Ovary (tissue), 9 donors: ENCODE results near the gene CDK5RAP2. TPM values are rescaled to one million over a fixed set of nuclear protein-coding genes. Genes with fewer than 3 reads are reported as not detected.

Experiments
- DNase-seq, 5 donors: peaks; one replicate each; pipeline ENCODE4 v3.0.0-alpha.2; 2019 to 2020
- H3K27ac ChIP-seq, 2 donors: fragments of 200-600 bp; one replicate each; pipeline versions ENCODE4 v1.5.1 to v1.8.0; 2019 to 2022
- H3K27me3 ChIP-seq: fragments of 200-600 bp; one replicate; pipeline ENCODE4 v1.8.0; 2022
- H3K36me3 ChIP-seq: fragments of 200-600 bp; sonication (generic); one replicate; pipeline ENCODE4 v1.5.1; 2019
- H3K4me1 ChIP-seq: one replicate; pipeline ENCODE4 v1.8.1; 2013; ENCODE audit warnings: mild to moderate bottlenecking, moderate library complexity; ENCODE audit not compliant: insufficient read depth
- H3K4me3 ChIP-seq: fragments of 200-600 bp; sonication (generic); one replicate; pipeline ENCODE4 v1.5.1; 2017
- H3K9me3 ChIP-seq, 2 donors: fragments of 200-600 bp in 1 of 2; sonication (generic) in 1 of 2; one replicate each; pipeline versions ENCODE4 v1.5.1 to v1.8.1; 2013 to 2019; ENCODE audit warnings: mild to moderate bottlenecking in 1 of 2, moderate library complexity in 1 of 2
- CTCF ChIP-seq, 3 donors: fragments of 450-650 bp in 2 of 3; fragments of 200-600 bp in 1 of 3; IDR thresholded peaks; one replicate each; pipeline versions ENCODE4 v1.5.1 to v1.8.0; 2016 to 2022; ENCODE audit warnings: antibody characterized with exemption in 3 of 3, mild to moderate bottlenecking in 1 of 3
- EP300 ChIP-seq: sonication (generic); formaldehyde crosslinking; IDR thresholded peaks from one replicate; pipeline ENCODE4 v1.6.1; 2017; ENCODE audit warnings: antibody characterized with exemption
- POLR2A ChIP-seq: fragments of 450-650 bp; IDR thresholded peaks from one replicate; pipeline ENCODE4 v1.6.1; 2017; ENCODE audit warnings: antibody characterized with exemption, mild to moderate bottlenecking, moderate library complexity
- WGBS, 3 donors: extraction: QIAGEN DNeasy Blood & Tissue Kit in 1 of 3; methylation state at CpG; one replicate each; pipeline versions ENCODE4 v1.1.5 to v1.1.7; 2013 to 2017; 5-methylcytosine and 5-hydroxymethylcytosine counted together
- intact Hi-C, 4 donors: fragments of 100-400 bp; cut with DNase I; formaldehyde crosslinking; loops; one replicate each; pipeline versions ENCODE4 v1.11.0 to v1.15.1; 2022 to 2023
- polyA plus RNA-seq, 2 donors: library from polyadenylated mRNA; stranded (reverse); fragments of 200-250 nt in 1 of 2; fragments of 350-450 nt in 1 of 2; fragmentation: Illumina TruSeq in 1 of 2; extraction: RNeasy Lipid Tissue Mini Kit (QIAGEN cat#74804) in 1 of 2; gene quantifications; one replicate each; pipeline ENCODE4 v1.2.3, GENCODE V29; 2013 to 2014
- total RNA-seq, 7 donors: library from RNA; depleted of rRNA in 2 of 7; stranded (reverse); fragments of >200 nt in 2 of 7; fragmentation: NEBNext Ultra II Directional in 3 of 7; extraction: Animal tissue kit (Norgen Biotek cat#: 25700) in 3 of 7; gene quantifications; one replicate each; pipeline versions ENCODE4 v1.1.0 to v1.2.4, GENCODE V29; 2016 to 2023
- donor health status: DM: no; HTN: no; CAD: no; lungs with moderate emphysema.
- donor health status: DM: no; HTN: no; CAD: no.
- donor health status: Bipolar disorder and iron deficiency.
- donor health status: DM: yes; HTN: yes; CAD: no.
- donor health status: DM: no; HTN: no; CAD: no.
- donor health status: DM: yes; HTN: yes; CAD: no.

Gene CDK5RAP2
- total and polyA plus RNA-seq, 9 donors, result 30.8 to 61.1 (median 44.7) TPM

DNA sequence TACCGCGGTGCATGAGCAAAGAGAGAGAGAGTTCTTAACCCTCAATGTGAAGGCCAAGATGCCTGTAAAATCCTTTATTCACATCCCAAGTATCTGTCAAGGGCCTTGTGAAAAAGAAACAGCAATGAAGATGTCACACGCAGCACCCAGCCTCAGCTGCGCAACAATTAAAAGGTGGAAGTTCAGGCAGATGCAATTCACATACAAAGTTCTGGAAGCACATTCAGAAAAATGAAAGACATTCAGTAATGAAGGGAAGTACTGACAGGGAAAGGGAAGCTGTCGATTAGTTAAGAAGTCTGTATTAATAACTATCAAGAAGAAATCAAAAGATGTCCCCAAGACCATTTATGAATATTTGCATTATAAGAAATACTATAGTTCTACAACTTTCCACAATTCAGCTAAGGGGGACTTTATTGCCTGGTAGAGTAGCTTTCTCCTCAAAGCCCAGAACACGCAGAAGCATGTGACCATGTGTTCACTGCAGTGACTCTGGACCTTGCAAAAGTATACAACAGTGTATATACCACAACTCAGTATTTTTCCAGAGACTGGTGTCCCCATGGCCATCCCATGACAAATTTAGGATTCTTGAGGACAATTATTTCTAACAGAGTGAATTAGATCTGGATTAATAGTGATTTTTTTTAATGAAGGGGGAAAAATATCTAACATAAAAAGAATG is 137.5 kb downstream of the CDK5RAP2 start:
- peaks cover 23% of the 10 kb centered on the region for H3K4me1 ChIP-seq

DNA sequence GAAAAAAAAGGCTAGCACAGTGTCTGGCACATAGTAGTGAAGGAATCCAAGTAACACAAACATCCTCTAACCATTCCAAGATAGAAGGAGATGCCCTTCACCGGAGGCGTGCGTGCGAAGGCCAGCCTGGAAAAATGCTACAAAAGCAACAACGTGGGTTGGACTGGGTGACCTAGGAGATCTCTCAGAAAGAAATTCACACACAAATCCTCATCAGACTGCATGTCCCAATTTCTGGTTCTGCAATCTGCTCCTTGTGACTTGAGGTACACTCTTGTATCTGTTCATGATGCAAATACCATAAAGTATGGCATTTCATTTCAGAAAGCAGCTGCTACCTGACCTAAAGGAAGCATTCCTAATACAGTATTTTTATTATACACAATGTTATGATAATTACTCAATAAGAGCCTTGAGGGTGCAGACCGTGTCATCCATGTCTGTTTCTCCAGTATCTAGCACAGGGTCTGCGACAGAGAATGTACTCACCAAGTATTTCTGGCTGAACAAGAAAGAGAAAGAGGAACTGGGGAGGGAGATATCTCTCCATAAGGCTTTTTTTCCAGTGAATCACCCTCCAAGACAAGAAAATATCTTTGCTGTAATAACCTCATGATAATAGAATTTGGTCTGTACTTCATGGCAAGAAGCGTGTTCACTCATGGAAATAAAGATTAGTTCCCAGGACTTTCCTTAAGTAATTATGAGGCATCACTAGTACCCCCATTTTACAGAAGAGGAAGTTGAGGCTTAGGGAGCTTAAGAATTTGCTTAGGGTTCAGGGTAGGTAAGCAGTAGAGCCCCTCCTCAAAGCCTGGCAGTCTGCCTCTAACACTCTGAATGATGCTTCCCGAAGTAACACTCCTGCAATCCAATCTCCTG is 138.3 kb downstream of the CDK5RAP2 start:
- H3K4me3 ChIP-seq, result no peak overlapping the region
- intact Hi-C loops, result no loop called here
- DNase-seq, result no peak
- H3K27me3 ChIP-seq, result no peaks in the 10 kb centered on the region
- no peak for TF ChIP-seq EP300
- TF ChIP-seq POLR2A, result no peak
- no peak for TF ChIP-seq CTCF (IDR thresholded peaks at IDR 0.05)
- H3K9me3 ChIP-seq, result no peaks in the 10 kb centered on the region
- peak overlapping the region in 1 of 2 donors; percentile 50 for H3K27ac ChIP-seq
- 14 to 34% (median 29%) methylated on average over 9 of the region's 9 CpGs for WGBS, 3 donors
- H3K36me3 ChIP-seq, result no peaks in the 10 kb centered on the region
- H3K4me1 ChIP-seq, result peaks cover 26% of the 10 kb centered on the region

More for the DNA sequence above, 137.5 kb downstream of the CDK5RAP2 start:
- intact Hi-C loops, result no loop called here
- WGBS, 3 donors, result 35 to 50% (median 46%) methylated on average over 6 of the region's 6 CpGs
- Histone ChIP-seq H3K27me3 (no peaks in the 10 kb centered on the region), H3K36me3 (no peaks in the 10 kb centered on the region), H3K27ac (peak overlapping the region in 1 of 2 donors; percentile 50), H3K4me3 (no peak overlapping the region), H3K9me3 (no peaks in the 10 kb centered on the region)
- TF ChIP-seq CTCF (IDR thresholded peaks at IDR 0.05) (no peak), EP300 (no peak), POLR2A (no peak)
- DNase-seq, result no peak

- Histone ChIP-seq H3K9me3 (no peaks in the 10 kb centered on the region), H3K4me3 (no peak overlapping the region), H3K27ac (no peak overlapping the region), H3K27me3 (no peaks in the 10 kb centered on the region), H3K36me3 (no peaks in the 10 kb centered on the region), H3K4me1 (peaks cover 28% of the 10 kb centered on the region)
- no peak for DNase-seq
- intact Hi-C loops, result no loop called here
- TF ChIP-seq POLR2A (no peak), CTCF (IDR thresholded peaks at IDR 0.05) (no peak), EP300 (no peak)
- WGBS, 3 donors, result 90 to 100% (median 92%) methylated on average over 1 of the region's 1 CpG
These were observed 139.2 kb downstream of the CDK5RAP2 start for GRCh38 chr9:120440791-120441190.

- no peak overlapping the region for H3K27ac ChIP-seq
- no peak for DNase-seq
- WGBS, 3 donors, result 47 to 73% (median 61%) methylated on average over 1 of the region's 1 CpG
- peaks cover 28% of the 10 kb centered on the region for H3K4me1 ChIP-seq
- intact Hi-C loops, result no loop called here
- no peak overlapping the region for H3K4me3 ChIP-seq
- no peak for TF ChIP-seq CTCF (IDR thresholded peaks at IDR 0.05)
- no peak for TF ChIP-seq POLR2A
- TF ChIP-seq EP300, result no peak
- no peaks in the 10 kb centered on the region for H3K9me3 ChIP-seq
- H3K27me3 ChIP-seq, result no peaks in the 10 kb centered on the region
- H3K36me3 ChIP-seq, result no peaks in the 10 kb centered on the region
These were observed 140.0 kb downstream of the CDK5RAP2 start for GRCh38 chr9:120439926-120440325.
